HCT116 (cell line): Measurements from ENCODE around the gene ACBD3. TPM values are rescaled to one million over a fixed set of nuclear protein-coding genes. Genes with fewer than 3 reads are reported as not detected.

Source experiments
- ATAC-seq: fragments of 200-7000 bp; cut with Tn5 transposase; 2 replicates; pipeline ENCODE4 v1.9.1; 2020; ENCODE audit warnings: mild to moderate bottlenecking, moderate library complexity
- BruUV-seq: library from RNA; stranded (reverse); fragments of 400-500 nt; replicated peaks from 2 replicates; lab custom pipeline; 2021; lab: Mats Ljungman, UMichigan
- CTCF ChIA-PET: fragments of 300-600 bp; sonication (Branson Sonifier 250); formaldehyde crosslinking; loops from one replicate; lab custom pipeline; 2021; ENCODE audit warnings: antibody characterized with exemption; lab: Charles Lee
- POLR2A ChIA-PET: fragments of 300-600, 350-600 bp; sonication (Branson Sonifier 250); formaldehyde crosslinking; loops from one replicate; lab custom pipeline; 2021; ENCODE audit warnings: antibody characterized with exemption; lab: Charles Lee
- RAD21 ChIA-PET, 2 experiments: fragments of 300-600 bp; sonication (Branson Sonifier 250); formaldehyde crosslinking; loops; one replicate each; lab custom pipeline; 2023; ENCODE audit warnings: low total read pairs in 2 of 2; ENCODE audit not compliant: uncharacterized antibody in 2 of 2, unreplicated experiment in 2 of 2, low non-redundant PET in 1 of 2; lab: Charles Lee
- DNase-seq: peaks from one replicate; pipeline ENCODE4 v3.0.0-alpha.2; 2010; ENCODE audit warnings: low read depth, low spot score
- H2AFZ ChIP-seq: fragments of 200-600 bp; shearing (Covaris generic), sonication (generic); 2 replicates; pipeline ENCODE4 v1.6.1; 2017; ENCODE audit warnings: low read depth, mixed run types, mixed read lengths, antibody characterized with exemption, low read length; ENCODE audit not compliant: poor library complexity, severe bottlenecking
- H3K27ac ChIP-seq: 2 replicates; pipeline ENCODE4 v1.5.1; 2012; ENCODE audit warnings: low read depth, low read length
- H3K27me3 ChIP-seq: fragments of 200-600 bp; sonication (generic); 2 replicates; pipeline ENCODE4 v1.6.1; 2016; ENCODE audit warnings: mixed run types, low read length, mixed read lengths; ENCODE audit not compliant: insufficient read depth
- H3K36me3 ChIP-seq, 2 experiments: fragments of 200-500 bp in 1 of 2; fragments of 200-600 bp in 1 of 2; sonication (Bioruptor generic) in 1 of 2; sonication (generic) in 1 of 2; 2 replicates each; pipeline versions ENCODE4 v1.5.1 to v1.6.1; 2014 to 2016; ENCODE audit warnings: low read length in 2 of 2, inconsistent platforms in 1 of 2, mixed read lengths in 1 of 2, mixed run types in 1 of 2; ENCODE audit not compliant: insufficient read depth in 2 of 2, control insufficient read depth in 1 of 2
- H3K4me1 ChIP-seq, 2 experiments: fragments of 200-600 bp in 1 of 2; sonication (generic) in 1 of 2; 2 replicates each; pipeline versions ENCODE4 v1.5.1 to v1.6.1; 2012 to 2017; ENCODE audit warnings: low read length in 2 of 2, inconsistent platforms in 1 of 2, mild to moderate bottlenecking in 1 of 2, mixed read lengths in 1 of 2, mixed run types in 1 of 2, moderate library complexity in 1 of 2; ENCODE audit not compliant: insufficient read depth in 2 of 2, control insufficient read depth in 1 of 2
- H3K4me2 ChIP-seq: fragments of 200-600 bp; sonication (generic); 2 replicates; pipeline ENCODE4 v1.6.1; 2017; ENCODE audit warnings: mixed run types, low read length, mixed read lengths
- H3K4me3 ChIP-seq, 2 experiments: fragments of 200-600 bp in 1 of 2; sonication (generic) in 1 of 2; replicated peaks in 1 of 2; 2 replicates each; pipeline ENCODE4 v1.5.1; 2011 to 2016; ENCODE audit warnings: low read length in 2 of 2, control low read depth in 1 of 2, low read depth in 1 of 2, mild to moderate bottlenecking in 1 of 2, mixed read lengths in 1 of 2, mixed run types in 1 of 2
- H3K79me2 ChIP-seq: fragments of 200-600 bp; sonication (generic); 2 replicates; pipeline ENCODE4 v1.6.1; 2017; ENCODE audit warnings: mild to moderate bottlenecking, mixed run types, low read length, moderate library complexity, mixed read lengths; ENCODE audit not compliant: insufficient read depth
- H3K9ac ChIP-seq: fragments of 200-600 bp; sonication (generic); 2 replicates; pipeline ENCODE4 v1.6.1; 2016; ENCODE audit warnings: low read length, mixed read lengths
- H3K9me2 ChIP-seq: fragments of 200-600 bp; sonication (generic), shearing (Covaris generic); 2 replicates; pipeline ENCODE4 v1.6.1; 2017; ENCODE audit warnings: mixed run types, mild to moderate bottlenecking, moderate library complexity; ENCODE audit not compliant: insufficient read depth
- H3K9me3 ChIP-seq, 2 experiments: fragments of 200-500 bp in 1 of 2; fragments of 200-600 bp in 1 of 2; sonication (Bioruptor generic) in 1 of 2; sonication (generic) in 1 of 2; 2 replicates each; pipeline ENCODE4 v1.6.1; 2014 to 2017; ENCODE audit warnings: low read length in 2 of 2, mixed read lengths in 2 of 2, inconsistent platforms in 1 of 2, low read depth in 1 of 2, mild to moderate bottlenecking in 1 of 2, mixed run types in 1 of 2, moderate library complexity in 1 of 2; ENCODE audit not compliant: control insufficient read depth in 1 of 2, insufficient read depth in 1 of 2
- H4K20me1 ChIP-seq: fragments of 200-600 bp; sonication (generic), shearing (Covaris generic); 2 replicates; pipeline ENCODE4 v1.6.1; 2017; ENCODE audit warnings: mixed run types, mild to moderate bottlenecking, moderate library complexity; ENCODE audit not compliant: insufficient read depth
- CBX3 ChIP-seq: IDR thresholded peaks from 2 replicates; pipeline ENCODE4 v1.6.1; 2012; ENCODE audit warnings: low read depth
- CEBPB ChIP-seq: IDR thresholded peaks from 2 replicates; pipeline ENCODE4 v1.6.1; 2012; ENCODE audit warnings: low read depth
- CTCF ChIP-seq, 3 experiments: fragments of 200-600 bp in 1 of 3; sonication (generic) in 1 of 3; IDR thresholded peaks in 2 of 3; conservative IDR thresholded peaks in 1 of 3; 2 replicates each; pipeline ENCODE4 v1.5.1; 2012 to 2017; ENCODE audit warnings: low read depth in 2 of 3, low read length in 2 of 3, antibody characterized with exemption in 1 of 3, borderline replicate concordance in 1 of 3, control low read depth in 1 of 3, mild to moderate bottlenecking in 1 of 3, mixed read lengths in 1 of 3, mixed run types in 1 of 3, moderate library complexity in 1 of 3; ENCODE audit not compliant: insufficient read depth in 1 of 3
- EGR1 ChIP-seq: IDR thresholded peaks from 2 replicates; pipeline ENCODE4 v1.6.1; 2012; ENCODE audit warnings: low read depth
- ELF1 ChIP-seq: IDR thresholded peaks from 2 replicates; pipeline ENCODE4 v1.6.1; 2012; ENCODE audit warnings: low read depth, borderline replicate concordance
- EZH2 ChIP-seq: fragments of 200-600 bp; sonication (generic); IDR thresholded peaks from 2 replicates; pipeline ENCODE4 v1.6.1; 2017; ENCODE audit warnings: antibody characterized with exemption, mixed run types
- EZH2phosphoT487 ChIP-seq: fragments of 200-600 bp; IDR thresholded peaks from 2 replicates; pipeline ENCODE4 v1.6.1; 2018; ENCODE audit warnings: antibody characterized with exemption, borderline replicate concordance
- FOSL1 ChIP-seq: IDR thresholded peaks from 2 replicates; pipeline ENCODE4 v1.6.1; 2012; ENCODE audit warnings: low read depth
- MAX ChIP-seq: IDR thresholded peaks from 2 replicates; pipeline ENCODE4 v1.6.1; 2012
- POLR2A ChIP-seq: IDR thresholded peaks from 2 replicates; pipeline ENCODE4 v1.7.0; 2011; ENCODE audit warnings: borderline replicate concordance; ENCODE audit not compliant: insufficient read depth, insufficient read length; ENCODE audit errors: extremely low read depth
- POLR2AphosphoS5 ChIP-seq: IDR thresholded peaks from 2 replicates; pipeline ENCODE4 v1.6.1; 2011; ENCODE audit warnings: mild to moderate bottlenecking, low read depth, low read length, moderate library complexity
- SIN3A ChIP-seq: IDR thresholded peaks from 2 replicates; pipeline ENCODE4 v1.6.1; 2012; ENCODE audit warnings: low read depth
- SP1 ChIP-seq: IDR thresholded peaks from 2 replicates; pipeline ENCODE4 v1.6.1; 2012; ENCODE audit warnings: low read depth
- intact Hi-C: fragments of 100-400 bp; cut with micrococcal nuclease; formaldehyde crosslinking; loops from 2 replicates; pipeline ENCODE4 v1.10.0; 2022
- total RNA-seq: library from RNA; stranded (reverse); gene quantifications from one replicate; pipeline ENCODE4 v1.2.1, GENCODE V29; 2021; ENCODE audit not compliant: unreplicated experiment

Gene ACBD3
- total RNA-seq, 1 experiment from 2014 or later = 29.6 TPM

- DNase-seq (no peak), ATAC-seq (no peak)
- Histone ChIP-seq H3K27ac (no peak overlapping the region), H3K9me2 (no peaks in the 10 kb centered on the region), H3K4me3 (no peak overlapping the region), H3K9ac (no peak overlapping the region), H3K79me2 (peaks cover 77% of the 10 kb centered on the region), H3K9me3 (no peaks in the 10 kb centered on the region), H3K27me3 (no peaks in the 10 kb centered on the region), H4K20me1 (no peaks in the 10 kb centered on the region), H3K4me1 (peaks cover 8 to 16% of the 10 kb centered on the region in 2 experiments), H3K36me3 (no peaks in the 10 kb centered on the region), H3K4me2 (peak overlapping the region; percentile 52; the same call in 1 of the 2 replicates), H2AFZ (no peak overlapping the region)
- ChIA-PET POLR2A (no interaction called here), RAD21 (no interaction called here), CTCF (no interaction called here)
- TF ChIP-seq POLR2AphosphoS5 = no peak
- no peak for TF ChIP-seq MAX
- no peak for TF ChIP-seq SP1
- no peak for TF ChIP-seq EGR1
- no peak for TF ChIP-seq CBX3
- no peak for TF ChIP-seq SIN3A
- TF ChIP-seq EZH2phosphoT487 = no peak
- TF ChIP-seq FOSL1 = no peak
- no peak for TF ChIP-seq EZH2
- TF ChIP-seq POLR2A = no peak
- TF ChIP-seq CTCF (IDR thresholded peaks at IDR 0.05 in 2 of 3, conservative IDR thresholded peaks at IDR 0.05 in 1 of 3; ENCODE audit: borderline replicate concordance in 1 of 3, insufficient read depth in 1 of 3, low read depth in 2 of 3, low read length in 2 of 3) = no peak
- TF ChIP-seq ELF1 = no peak
- TF ChIP-seq CEBPB = no peak
- no TSS peak for BruUV-seq
- intact Hi-C loops = no loop called here
Measured at GRCh38 chr1:226172589-226172988, 14.0 kb downstream of the ACBD3 start.
